ENCODE measurements around the gene FCGR3B.
A peak's percentile ranks its signal among the peaks of the same experiment; 100 is the strongest.
"Not testable (repeated sequence)": the region's sequence is repeated elsewhere in the genome, so short reads cannot be mapped to it uniquely, and the experiment has no call there.

The FCGR3B gene

DNA sequence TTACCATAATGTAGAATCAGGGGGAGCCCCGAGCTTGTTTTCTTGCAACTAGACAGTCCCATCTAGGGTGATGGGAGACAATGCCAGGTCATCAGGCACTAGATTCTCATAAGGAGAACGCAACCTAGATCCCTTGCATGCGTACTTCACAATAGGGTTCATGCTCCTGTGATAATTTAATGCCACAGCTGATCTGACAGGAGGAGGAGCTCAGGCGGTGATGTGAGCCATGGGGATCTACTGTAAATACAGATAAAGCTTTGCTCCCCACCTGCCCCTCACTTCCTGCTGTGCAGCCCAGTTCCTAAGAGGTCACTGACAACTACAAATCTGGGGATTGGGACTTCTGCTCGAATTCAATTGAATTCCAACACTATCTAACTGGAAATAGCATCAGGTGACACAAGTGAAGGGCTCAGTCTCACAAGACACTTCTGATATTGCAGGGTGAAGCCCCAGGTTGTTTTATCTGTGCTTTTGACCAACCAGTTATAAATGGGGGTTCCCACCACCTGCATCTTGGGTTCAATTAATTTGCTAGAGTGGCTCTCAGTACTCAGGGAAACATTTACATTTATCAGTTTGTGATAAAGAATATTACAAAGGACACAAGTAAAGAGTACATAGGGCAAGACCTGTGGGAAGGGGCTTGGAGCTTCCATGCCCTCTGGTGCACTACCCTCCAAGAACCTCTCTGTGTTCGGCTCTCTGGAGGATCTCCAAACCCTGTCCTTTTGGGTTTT is 7.4 kb upstream of the FCGR3B start:
- not testable (repeated sequence) for DNase-seq (ENCODE audit: low read depth)

DNA sequence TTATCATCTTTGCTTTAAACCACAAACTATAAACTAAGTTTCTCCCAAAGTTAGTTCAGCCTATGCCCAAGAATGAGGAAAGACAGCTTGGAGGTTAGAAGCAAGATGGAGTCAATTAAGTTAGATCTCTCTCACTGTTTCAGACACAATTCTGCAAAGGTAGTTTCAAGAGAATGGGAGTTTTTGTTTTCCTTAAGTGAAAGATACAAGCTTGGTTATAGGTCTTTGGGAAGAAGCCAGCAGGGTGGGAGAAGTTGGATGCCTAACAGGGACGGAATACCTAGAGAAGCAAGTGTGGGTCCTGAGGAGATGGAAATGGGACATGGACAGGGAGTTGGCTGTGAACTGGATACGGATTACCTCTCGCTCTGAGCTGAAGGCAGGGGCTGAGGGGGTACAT is 6.0 kb upstream of the FCGR3B start:
- DNase-seq (ENCODE audit: low read depth), result not testable (repeated sequence)

DNA sequence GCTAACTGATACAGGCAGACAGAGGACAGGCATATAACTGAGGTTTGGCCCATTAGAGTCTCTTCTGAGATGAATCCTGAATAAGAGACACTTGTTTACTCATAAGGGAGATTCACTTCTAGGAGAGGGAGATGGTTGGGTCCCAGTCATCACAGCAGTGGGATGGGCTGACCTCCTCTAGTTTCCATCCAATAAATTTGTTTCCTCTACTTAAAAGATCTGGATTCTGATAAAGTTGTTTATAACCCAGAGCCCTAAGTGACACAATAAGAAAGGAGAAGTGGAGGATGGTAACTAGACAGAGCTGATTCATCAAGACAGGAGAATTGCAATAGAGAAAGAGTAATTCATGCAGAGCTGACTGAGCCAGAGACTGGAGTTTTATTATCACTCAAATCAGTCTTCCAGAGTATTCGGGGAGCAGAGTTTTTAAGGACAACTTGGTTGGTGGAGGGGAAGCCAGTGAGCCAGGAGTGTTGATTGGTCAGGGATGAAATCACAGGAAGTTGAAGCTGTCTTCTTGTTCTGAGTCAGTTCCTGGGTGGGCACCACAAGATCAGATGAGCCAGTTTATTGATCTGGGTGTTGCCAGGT is 5.3 kb upstream of the FCGR3B start:
- DNase-seq (ENCODE audit: low read depth), result not testable (repeated sequence)

DNA sequence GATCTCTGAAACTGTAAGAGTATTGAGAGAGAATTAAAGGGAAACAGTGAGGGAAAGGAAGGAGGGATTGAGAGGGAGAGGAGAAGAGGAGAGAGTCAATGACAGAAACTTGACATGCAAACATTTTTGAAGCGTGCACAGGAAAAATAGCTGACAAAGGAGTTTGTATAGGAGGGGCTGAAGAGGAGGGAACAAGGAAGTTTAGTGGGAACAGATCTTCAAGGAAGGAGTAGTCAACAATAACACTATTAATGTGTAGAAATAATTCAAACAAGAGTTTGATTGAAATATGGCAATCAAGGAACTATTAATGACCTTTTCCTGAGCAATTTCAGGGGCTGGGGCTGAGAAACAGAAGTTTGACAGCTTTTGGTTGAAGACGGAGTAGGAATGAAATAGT is 4.0 kb upstream of the FCGR3B start:
- not testable (repeated sequence) for DNase-seq (ENCODE audit: low read depth)

DNA sequence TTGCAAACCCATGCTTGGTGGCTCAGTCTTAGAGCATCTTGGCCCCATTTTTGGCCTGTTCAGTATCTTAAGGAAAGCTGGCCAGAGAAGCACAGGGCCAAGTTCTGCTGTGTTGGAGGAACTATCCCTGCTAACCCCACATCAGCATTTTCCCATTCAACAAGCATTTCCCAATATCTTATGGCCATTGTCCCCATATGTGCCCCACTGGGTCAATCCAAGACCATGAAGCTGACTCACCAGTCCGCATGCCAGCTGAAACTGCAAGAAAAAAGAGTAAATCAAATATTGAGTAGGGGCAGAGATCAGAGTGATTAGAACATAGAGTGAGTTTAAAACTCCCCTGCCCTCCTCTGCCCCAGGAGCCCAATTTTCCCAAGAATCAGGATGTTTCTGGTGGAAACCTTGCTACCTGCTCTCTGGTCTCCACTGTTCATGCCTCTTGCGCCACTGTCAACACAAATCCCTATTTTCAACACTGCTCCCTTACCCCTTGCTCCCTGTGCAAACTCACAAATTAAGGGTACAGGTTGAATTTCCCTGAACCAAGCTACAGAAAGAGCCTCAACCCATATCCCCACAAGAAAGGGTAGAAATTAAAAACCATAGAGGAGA is 741 bp downstream of the FCGR3B start:
- not testable (repeated sequence) for DNase-seq (ENCODE audit: low read depth)

DNA sequence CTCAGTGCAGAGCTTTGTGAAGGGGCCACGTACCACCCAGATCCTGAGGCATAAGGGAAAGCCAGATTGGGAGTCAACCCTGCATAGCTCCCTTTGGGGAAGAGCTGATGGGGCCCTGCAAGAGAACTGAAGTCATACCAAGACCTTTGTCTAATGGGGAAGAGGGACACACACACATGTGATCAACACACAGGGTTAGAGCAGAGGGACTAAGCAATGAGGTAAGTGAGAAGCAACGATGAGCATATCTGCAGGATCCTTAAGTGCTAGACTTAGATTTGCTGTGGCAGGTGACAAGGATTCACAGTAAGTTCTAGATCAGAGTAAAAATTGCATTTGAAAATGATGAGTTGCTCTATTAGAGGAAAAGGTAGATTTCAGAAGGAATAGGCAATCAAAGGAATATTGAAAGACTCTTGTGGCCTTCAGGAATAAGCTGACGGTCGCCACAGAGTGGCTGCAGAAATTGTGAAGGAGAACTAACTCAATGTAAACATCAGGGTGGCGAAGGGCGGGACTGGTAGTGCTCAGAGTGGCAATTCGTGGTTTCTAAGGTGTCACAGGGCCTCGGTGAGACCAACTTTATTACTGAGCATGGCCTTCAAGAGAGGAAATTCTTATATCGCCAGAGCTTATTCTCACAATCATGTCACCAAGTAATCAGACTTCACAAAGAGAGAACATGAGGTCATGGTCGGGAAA is 4.4 kb downstream of the FCGR3B start:
- DNase-seq (ENCODE audit: low read depth), result not testable (repeated sequence)

DNA sequence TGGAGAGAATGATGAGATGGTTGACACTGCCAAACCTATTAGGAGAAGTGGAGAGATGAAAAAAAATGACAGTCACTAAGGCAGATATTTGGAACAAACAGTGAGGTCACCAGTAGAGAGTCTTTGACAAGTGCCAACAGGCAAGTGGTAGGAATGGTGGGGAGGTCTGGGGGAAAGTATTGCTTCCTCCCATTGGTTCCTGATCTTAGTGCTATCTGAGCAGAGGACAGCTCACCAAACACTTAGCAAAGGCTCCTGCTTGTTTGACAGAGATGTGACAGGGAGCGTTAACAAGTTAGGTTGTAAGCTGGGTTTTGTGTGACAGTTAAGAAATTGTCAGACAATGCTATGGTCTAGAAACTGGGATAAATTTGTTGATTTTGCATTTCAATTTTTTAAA is 6.4 kb downstream of the FCGR3B start:
- not testable (repeated sequence) for DNase-seq (ENCODE audit: low read depth)

DNA sequence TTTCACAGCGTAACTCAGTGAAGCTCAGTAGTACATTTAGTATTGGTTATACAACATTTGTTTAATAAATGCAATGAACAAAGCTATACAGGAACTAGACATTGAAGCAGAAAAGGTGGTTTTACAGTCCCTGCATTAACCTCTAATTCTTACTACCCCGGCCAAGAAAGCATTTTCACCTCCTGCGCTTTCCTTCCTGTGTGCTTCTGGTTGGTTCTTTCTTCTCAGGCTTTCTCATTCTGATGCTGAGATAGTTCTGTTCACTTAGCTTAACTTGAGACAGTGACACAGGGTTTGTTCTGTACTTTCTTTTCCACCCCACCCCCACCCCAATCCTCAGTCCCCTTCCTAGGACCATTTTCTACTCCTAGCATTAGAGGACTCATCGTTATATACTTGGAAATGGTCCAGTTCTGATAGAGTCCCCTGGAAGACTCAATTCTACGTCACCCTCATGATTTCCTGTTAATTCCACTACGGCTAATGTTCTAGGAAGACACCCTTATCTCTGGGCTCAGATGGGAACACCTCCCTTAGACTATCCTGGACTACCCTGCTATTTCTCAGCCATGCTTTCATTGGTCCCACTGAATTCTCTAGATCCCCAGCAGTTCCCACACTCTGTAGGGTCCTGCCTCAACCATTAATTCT is 7.5 kb downstream of the FCGR3B start:
- not testable (repeated sequence) for DNase-seq (ENCODE audit: low read depth)

DNA sequence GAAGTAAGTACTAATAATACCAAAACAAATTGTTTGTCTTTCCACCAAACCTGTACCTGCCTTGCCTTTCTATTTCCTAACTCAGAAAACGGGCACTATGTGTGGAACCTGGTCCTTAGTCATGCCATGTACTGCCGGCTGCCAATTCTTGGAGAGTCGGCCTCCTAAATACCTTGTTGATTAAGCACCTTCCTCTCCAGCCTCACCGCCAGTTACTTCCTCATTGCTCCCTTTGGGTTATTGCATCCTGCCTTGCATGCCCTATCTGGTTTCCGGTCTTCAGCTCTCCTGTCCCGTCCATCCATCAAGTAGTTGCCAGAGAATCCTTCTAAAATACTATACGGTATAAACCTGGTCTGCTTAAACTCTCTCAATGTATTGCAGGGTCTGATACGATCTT is 8.9 kb downstream of the FCGR3B start:
- not testable (repeated sequence) for DNase-seq (ENCODE audit: low read depth)

DNA sequence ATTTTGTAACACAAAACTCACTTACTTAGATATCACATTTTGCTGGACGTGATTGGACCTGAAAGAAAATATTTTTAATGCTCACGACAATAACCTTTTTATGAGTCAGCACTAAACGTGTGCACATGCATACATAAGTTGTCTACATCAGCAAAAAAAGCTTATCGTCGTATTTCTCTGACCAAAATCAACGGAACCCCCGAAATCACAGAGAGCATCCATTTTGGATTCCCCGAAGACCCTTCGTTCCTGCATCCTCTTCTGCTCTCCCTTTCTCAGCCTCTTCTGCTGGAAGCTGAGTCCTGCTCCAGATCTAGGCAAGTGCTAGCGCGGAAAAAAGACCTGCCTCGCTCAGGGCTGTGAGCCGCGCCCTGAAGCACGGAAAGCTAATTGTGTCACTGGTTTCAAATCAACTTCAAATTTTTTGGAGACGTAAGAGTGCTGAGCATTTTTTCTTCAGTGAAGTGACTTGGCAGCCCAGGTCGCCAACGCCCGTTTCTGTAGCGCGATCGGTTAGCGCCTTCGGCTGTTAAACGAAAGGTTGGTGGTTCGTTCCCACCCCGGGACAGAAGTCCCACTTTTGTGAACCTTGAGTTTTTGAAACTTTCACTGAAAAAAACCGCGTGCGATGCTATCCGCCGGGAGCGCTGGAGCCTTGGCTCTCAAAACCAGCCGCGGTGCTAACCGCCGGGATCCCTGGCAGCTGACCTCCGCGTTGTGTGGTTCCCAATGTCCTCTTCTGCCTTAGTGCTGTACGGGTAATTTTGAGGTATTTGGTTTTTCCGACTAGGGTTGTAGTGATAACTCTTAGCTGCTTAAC is 9.6 kb downstream of the FCGR3B start:
- peak; percentile 83 for DNase-seq (ENCODE audit: low read depth)

DNA sequence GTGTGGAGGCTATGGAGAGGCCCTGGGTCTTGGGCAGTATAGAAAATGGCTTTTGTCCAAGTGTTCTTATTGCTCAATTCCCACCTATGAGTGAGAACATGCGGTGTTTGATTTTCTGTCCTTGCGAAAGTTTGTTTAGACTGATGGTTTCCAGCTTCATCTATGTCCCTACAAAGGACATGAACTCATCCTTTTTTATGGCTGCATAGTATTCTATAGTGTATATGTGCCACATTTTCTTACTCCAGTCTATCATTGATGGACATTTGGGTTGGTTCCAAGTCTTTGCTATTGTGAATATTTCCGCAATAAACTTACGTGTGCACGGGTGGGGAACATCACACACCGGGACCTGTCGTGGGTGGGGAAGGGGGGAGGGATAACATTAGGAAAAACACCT is 10.6 kb downstream of the FCGR3B start:
- not testable (repeated sequence) for DNase-seq (ENCODE audit: low read depth)

DNA sequence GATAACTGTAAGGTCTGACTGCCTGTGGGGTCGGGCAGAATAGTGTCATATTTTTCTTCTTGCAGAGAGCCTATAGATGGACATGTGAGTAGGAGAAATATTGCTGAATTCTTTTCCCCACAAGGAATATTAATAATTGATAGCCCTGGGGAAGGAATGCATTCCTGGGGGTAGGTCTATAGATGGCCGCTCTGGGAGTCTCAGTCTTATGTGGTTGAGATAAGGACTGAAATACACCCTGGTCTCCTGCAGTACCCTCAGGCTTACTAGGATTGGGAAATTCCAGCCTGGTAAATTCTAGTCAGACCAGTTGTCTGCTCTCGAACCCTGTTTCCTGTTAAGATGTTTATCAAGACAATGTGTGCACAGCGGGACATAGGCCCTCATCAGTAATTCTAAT is 12.5 kb downstream of the FCGR3B start:
- DNase-seq (ENCODE audit: low read depth), result not testable (repeated sequence)

DNA sequence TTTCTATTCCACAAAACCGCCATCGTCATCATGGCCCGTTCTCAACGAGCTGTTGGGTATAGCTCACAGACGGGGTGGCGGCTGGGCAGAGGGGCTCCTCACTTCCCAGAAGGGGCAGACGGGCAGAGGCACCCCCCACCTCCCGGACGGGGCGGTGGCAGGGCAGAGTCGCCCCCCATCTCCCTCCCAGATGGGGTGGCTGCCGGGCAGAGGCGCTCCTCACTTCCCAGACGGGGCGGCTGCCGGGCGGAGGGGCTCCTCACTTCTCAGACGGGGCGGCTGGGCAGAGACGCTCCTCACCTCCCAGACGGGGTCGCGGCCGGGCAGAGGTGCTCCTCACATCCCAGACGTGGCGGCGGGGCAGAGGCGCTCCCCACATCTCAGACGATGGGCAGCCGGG is 14.6 kb downstream of the FCGR3B start:
- not testable (repeated sequence) for DNase-seq (ENCODE audit: low read depth)

DNA sequence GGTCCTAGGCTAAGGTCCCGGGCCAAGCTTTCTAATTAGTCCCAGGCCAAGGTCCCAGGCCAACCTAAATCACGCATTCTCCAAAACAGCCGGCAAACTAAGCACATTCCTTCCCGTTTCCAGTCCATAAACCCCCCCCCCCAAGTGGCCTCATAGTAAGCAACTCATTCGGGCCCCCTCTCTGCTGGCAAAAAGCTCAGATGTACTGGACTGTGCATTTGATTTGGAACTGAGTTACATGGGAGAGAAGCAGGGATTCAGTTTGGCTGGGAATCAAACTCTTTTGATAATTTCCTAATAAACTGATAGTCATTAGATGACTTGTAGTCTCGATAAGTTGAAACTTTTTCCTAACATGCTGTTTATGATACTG is 17.8 kb downstream of the FCGR3B start:
- not testable (repeated sequence) for DNase-seq (ENCODE audit: low read depth)

DNA sequence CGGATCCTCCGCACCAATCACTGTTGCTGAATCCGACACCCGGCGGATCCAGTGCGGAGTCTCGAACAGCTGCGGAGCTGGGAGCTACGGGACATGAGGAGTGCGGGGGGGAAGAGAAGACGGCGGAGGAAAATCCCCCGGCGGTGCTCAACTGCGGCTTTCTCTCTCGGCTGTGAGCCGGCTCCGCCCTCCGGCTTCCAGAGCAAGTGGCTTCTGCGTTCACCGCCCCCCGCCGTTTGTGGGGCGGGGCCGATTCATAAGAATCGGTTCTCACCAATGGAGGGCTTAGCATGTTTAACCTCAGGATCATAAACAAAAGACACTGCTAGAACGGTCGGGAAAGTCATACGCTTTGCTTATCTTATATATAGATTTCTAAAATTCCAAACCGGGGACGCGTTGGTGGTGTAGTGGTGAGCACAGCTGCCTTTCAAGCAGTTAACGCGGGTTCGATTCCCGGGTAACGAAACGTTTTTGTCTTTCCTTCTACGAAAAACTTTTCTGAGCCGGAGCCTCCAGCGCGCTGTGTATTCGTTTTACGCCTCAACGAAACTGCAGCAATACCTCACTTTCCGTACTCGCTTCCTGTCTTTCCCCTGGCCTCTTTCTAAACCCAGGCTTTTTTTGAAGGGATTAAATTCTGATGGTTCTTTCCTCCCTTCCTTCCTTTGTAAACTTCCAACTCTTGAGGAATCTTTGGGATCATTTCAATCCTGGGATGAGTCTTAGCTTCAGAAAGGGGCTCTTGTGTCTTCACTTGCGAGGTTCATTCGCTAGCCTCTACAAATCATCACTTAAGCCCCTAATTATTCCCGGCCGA is 18.4 kb downstream of the FCGR3B start:
- peak; percentile 91 for DNase-seq (ENCODE audit: low read depth)

DNA sequence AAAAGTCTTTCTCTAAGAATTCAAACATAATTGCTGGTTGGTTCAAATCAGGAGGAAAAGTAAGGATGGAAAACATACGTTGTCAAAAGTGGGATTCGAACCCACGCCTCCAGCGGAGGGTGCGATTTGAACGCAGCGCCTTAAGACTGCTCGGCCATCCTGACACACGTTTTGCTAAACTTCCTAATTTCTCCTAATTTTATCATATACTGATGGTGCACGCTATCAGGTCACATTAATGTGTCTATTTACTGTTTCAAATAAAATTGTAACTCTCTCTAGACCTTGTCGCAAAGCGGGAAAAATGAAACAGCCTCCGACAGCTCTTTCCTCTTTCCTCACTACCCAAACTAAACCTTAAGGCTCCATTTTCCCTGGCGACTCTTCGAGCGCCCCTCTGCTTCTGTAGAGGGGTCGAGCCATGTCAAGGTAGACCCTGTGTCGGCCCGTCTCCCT is 19.1 kb downstream of the FCGR3B start:
- DNase-seq (ENCODE audit: low read depth), result not testable (repeated sequence)

DNA sequence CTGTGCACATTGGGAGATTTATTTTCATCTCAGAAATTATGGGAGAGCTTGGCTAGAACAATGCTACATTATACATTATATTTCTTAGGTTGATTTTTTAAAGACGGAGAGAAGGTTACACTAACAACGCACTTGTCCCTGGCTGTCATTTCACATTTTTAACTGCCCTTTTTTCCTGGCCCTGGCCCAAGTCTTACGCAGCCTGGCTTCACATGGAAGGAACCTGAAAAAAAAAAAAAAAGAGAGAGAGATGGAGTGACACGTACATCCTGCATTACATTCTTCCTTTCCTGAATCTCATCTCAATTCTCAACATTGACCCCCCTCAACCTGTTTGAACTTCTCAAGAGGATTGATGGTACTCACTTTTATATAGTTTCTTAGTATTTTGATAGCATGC is 20.8 kb downstream of the FCGR3B start:
- DNase-seq (ENCODE audit: low read depth), result not testable (repeated sequence)

DNA sequence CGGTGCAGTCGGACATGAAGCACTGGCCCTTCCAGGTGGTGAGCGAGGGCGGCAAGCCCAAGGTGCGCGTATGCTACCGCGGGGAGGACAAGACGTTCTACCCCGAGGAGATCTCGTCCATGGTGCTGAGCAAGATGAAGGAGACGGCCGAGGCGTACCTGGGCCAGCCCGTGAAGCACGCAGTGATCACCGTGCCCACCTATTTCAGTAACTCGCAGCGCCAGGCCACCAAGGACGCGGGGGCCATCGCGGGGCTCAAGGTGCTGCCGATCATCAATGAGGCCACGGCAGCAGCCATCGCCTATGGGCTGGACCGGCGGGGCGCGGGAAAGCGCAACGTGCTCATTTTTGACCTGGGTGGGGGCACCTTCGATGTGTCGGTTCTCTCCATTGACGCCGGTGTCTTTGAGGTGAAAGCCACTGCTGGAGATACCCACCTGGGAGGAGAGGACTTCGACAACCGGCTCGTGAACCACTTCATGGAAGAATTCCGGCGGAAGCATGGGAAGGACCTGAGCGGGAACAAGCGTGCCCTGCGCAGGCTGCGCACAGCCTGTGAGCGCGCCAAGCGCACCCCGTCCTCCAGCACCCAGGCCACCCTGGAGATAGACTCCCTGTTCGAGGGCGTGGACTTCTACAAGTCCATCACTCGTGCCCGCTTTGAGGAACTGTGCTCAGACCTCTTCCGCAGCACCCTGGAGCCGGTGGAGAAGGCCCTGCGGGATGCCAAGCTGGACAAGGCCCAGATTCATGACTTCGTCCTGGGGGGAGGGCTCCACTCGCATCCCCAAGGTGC is 24.2 kb downstream of the FCGR3B start:
- DNase-seq (ENCODE audit: low read depth), result not testable (repeated sequence)

DNA sequence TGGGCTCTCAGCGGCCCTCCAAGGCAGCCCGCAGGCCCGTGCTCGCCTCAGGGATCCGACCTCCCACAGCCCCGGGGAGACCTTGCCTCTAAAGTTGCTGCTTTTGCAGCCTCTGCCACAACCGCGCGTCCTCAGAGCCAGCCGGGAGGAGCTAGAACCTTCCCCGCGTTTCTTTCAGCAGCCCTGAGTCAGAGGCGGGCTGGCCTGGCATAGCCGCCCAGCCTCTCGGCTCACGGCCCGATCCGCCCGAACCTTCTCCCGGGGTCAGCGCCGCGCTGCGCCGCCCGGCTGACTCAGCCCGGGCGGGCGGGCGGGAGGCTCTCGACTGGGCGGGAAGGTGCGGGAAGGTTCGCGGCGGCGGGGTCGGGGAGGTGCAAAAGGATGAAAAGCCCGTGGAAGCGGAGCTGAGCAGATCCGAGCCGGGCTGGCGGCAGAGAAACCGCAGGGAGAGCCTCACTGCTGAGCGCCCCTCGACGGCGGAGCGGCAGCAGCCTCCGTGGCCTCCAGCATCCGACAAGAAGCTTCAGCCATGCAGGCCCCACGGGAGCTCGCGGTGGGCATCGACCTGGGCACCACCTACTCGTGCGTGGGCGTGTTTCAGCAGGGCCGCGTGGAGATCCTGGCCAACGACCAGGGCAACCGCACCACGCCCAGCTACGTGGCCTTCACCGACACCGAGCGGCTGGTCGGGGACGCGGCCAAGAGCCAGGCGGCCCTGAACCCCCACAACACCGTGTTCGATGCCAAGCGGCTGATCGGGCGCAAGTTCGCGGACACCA is 25.0 kb downstream of the FCGR3B start:
- not testable (repeated sequence) for DNase-seq (ENCODE audit: low read depth)
